Measurements from ENCODE around the gene KIF24.

KIF24 gene

GRCh38 chr9:34335376-34335775 is 6.3 kb upstream of the KIF24 start:
- no peak for DNase-seq (ENCODE audit: low spot score)
- TF ChIP-seq CTCF (IDR thresholded peaks at IDR 0.05; ENCODE audit: extremely low read depth, missing control alignments) = no peak

- no peak for DNase-seq (ENCODE audit: low spot score)
- TF ChIP-seq CTCF (IDR thresholded peaks at IDR 0.05; ENCODE audit: extremely low read depth, missing control alignments) = no peak
These were observed 5.8 kb upstream of the KIF24 start for GRCh38 chr9:34334916-34335315.

- no peak for TF ChIP-seq CTCF (IDR thresholded peaks at IDR 0.05; ENCODE audit: extremely low read depth, missing control alignments)
- no peak for DNase-seq (ENCODE audit: low spot score)
These were observed 5.3 kb upstream of the KIF24 start for GRCh38 chr9:34334337-34334824.

- TF ChIP-seq CTCF (IDR thresholded peaks at IDR 0.05; ENCODE audit: extremely low read depth, missing control alignments) = no peak
- DNase-seq (ENCODE audit: low spot score) = no peak
These were observed 4.8 kb upstream of the KIF24 start for GRCh38 chr9:34333836-34334235.

GRCh38 chr9:34332076-34332964 is 3.3 kb upstream of the KIF24 start:
- TF ChIP-seq CTCF (IDR thresholded peaks at IDR 0.05; ENCODE audit: extremely low read depth, missing control alignments) = peak; percentile 10
- no peak for DNase-seq (ENCODE audit: low spot score)

- no peak for TF ChIP-seq CTCF (IDR thresholded peaks at IDR 0.05; ENCODE audit: extremely low read depth, missing control alignments)
- no peak for DNase-seq (ENCODE audit: low spot score)
These were observed 2.1 kb upstream of the KIF24 start for GRCh38 chr9:34331196-34331595.

GRCh38 chr9:34328500-34328986 is 525 bp downstream of the KIF24 start:
- TF ChIP-seq CTCF (IDR thresholded peaks at IDR 0.05; ENCODE audit: extremely low read depth, missing control alignments) = no peak
- no peak for DNase-seq (ENCODE audit: low spot score)

All from GM20000 (cell line).